Measurements from ENCODE around the gene TEKT5.

- TF ChIP-seq CTCF (IDR thresholded peaks at IDR 0.05) (no peak), POLR2A (IDR thresholded peaks at IDR 0.05) (no peak)
These were observed 31.0 kb downstream of the TEKT5 start for GRCh38 chr16:10663744-10664143.
